ENCODE measurements around the gene ATP6V1G3. TPM values are rescaled to one million over a fixed set of nuclear protein-coding genes. Genes with fewer than 3 reads are reported as not detected.
"Not testable (repeated sequence)": the region's sequence is repeated elsewhere in the genome, so short reads cannot be mapped to it uniquely, and the experiment has no call there.

The ATP6V1G3 gene
- total and polyA plus RNA-seq, 7 donors = not detected

GRCh38 chr1:198530953-198531352 is 9.5 kb downstream of the ATP6V1G3 start:
- DNase-seq (no peak), ATAC-seq (no peak)
- no peak for TF ChIP-seq CTCF (IDR thresholded peaks at IDR 0.05)
- intact Hi-C loops (cut with DNase I) = no loop called here
- no peaks in the 10 kb centered on the region for H3K36me3 ChIP-seq (ENCODE audit: insufficient read depth in 1 of 2, low read depth in 1 of 2)
- H3K27ac ChIP-seq = no peak overlapping the region
- 26 to 35% (median 29%) methylated on average over 3 of the region's 3 CpGs for whole genome bisulfite sequencing, 3 donors
- no peaks in the 10 kb centered on the region for H3K27me3 ChIP-seq (ENCODE audit: insufficient read depth in 3 of 3, low read length in 2 of 3)
- no peaks in the 10 kb centered on the region for H3K9me3 ChIP-seq
- no peak overlapping the region for H3K4me3 ChIP-seq
- H3K4me1 ChIP-seq = no peaks in the 10 kb centered on the region

GRCh38 chr1:198529414-198529813 is 11.1 kb downstream of the ATP6V1G3 start:
- H3K36me3 ChIP-seq (ENCODE audit: insufficient read depth in 1 of 2, low read depth in 1 of 2) = no peaks in the 10 kb centered on the region
- intact Hi-C loops (cut with DNase I) = no loop called here
- TF ChIP-seq CTCF (IDR thresholded peaks at IDR 0.05) = no peak
- DNase-seq = no peak
- ATAC-seq = no peak
- H3K27ac ChIP-seq = no peak overlapping the region
- H3K4me1 ChIP-seq = no peaks in the 10 kb centered on the region
- 16 to 27% (median 22%) methylated on average over 2 of the region's 2 CpGs for WGBS, 3 donors
- H3K9me3 ChIP-seq = no peaks in the 10 kb centered on the region
- no peaks in the 10 kb centered on the region for H3K27me3 ChIP-seq (ENCODE audit: insufficient read depth in 3 of 3, low read length in 2 of 3)
- no peak overlapping the region for H3K4me3 ChIP-seq

- H3K9me3 ChIP-seq = no peaks in the 10 kb centered on the region
- ATAC-seq (no peak), DNase-seq (no peak)
- no peak overlapping the region for H3K4me3 ChIP-seq
- H3K4me1 ChIP-seq = peaks cover 2% of the 10 kb centered on the region
- intact Hi-C loops (cut with DNase I) = no loop called here
- TF ChIP-seq CTCF (IDR thresholded peaks at IDR 0.05) = no peak
- H3K36me3 ChIP-seq (ENCODE audit: insufficient read depth in 1 of 2, low read depth in 1 of 2) = no peaks in the 10 kb centered on the region
- WGBS, 3 donors = 89 to 100% (median 89%) methylated on average over 1 of the region's 1 CpG
- H3K27ac ChIP-seq = no peak overlapping the region
- no peaks in the 10 kb centered on the region for H3K27me3 ChIP-seq (ENCODE audit: insufficient read depth in 3 of 3, low read length in 2 of 3)
These were observed 12.1 kb downstream of the ATP6V1G3 start for GRCh38 chr1:198528364-198528763.

DNA sequence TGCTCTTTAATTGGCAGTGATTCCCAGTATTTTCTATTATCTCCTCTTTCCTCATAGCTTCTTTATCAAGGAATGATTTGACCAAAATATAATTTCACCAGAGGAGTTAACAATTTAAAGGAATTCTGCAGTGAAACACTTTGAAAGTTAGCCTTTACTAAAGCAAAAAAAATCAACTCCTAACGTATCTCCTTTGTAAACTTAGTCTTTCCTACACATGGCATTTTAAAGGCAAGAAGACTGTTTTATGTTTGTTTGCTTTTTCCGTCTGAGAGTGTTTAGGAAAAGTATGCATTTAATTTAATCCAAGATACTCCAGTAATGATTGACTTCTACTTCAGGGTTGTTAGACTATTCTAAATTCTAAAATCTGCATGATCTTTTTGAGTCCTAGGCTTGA is 15.9 kb downstream of the ATP6V1G3 start:
- Histone ChIP-seq H3K36me3 (ENCODE audit: insufficient read depth in 1 of 2, low read depth in 1 of 2) (no peaks in the 10 kb centered on the region), H3K27me3 (ENCODE audit: insufficient read depth in 3 of 3, low read length in 2 of 3) (peaks cover 0 to 3% (median 0%) of the 10 kb centered on the region in 3 donors), H3K4me3 (no peak overlapping the region), H3K9me3 (no peaks in the 10 kb centered on the region), H3K4me1 (peaks cover 2% of the 10 kb centered on the region), H3K27ac (no peak overlapping the region)
- ATAC-seq (no peak), DNase-seq (no peak)
- 61 to 80% (median 72%) methylated on average over 2 of the region's 2 CpGs for WGBS, 3 donors
- TF ChIP-seq CTCF (IDR thresholded peaks at IDR 0.05) = no peak
- intact Hi-C loops (cut with DNase I) = no loop called here

DNA sequence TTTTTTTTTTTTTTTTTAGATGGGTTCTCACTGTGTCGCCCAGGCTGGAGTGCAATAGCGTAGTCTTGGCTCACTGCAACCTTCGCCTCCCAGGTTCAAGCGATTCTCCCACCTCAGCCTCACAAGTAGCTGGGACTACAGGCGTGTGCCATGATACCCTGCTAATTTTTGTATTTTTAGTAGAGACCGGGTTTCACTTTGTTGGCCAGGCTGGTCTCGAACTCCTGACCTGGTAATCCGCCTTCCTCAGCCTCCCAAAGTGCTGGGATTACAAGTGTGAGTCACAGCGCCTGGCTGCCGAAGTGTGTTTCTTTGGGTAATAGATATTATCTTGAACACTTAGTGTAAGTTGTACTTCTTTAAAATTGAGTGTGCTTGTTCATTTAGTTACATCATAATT is 16.4 kb downstream of the ATP6V1G3 start:
- ATAC-seq; intact Hi-C loops (cut with DNase I); DNase-seq; H3K4me3 ChIP-seq; H3K4me1 ChIP-seq; H3K27ac ChIP-seq; H3K27me3 ChIP-seq (ENCODE audit: insufficient read depth in 3 of 3, low read length in 2 of 3); H3K36me3 ChIP-seq (ENCODE audit: insufficient read depth in 1 of 2, low read depth in 1 of 2); H3K9me3 ChIP-seq: not testable (repeated sequence)
- 81 to 87% (median 84%) methylated on average over 10 of the region's 10 CpGs for WGBS, 3 donors

Measured in psoas muscle (tissue), 8 donors.